DND-41 (cell line): ENCODE results near the gene CDYL2.

ENCODE experiments used
- ATAC-seq: fragments of 200-7000 bp; cut with Tn5 transposase; 3 replicates; pipeline ENCODE4 v1.9.1; 2021; ENCODE audit warnings: low read depth; ENCODE audit not compliant: insufficient read depth
- DNase-seq: peaks from one replicate; pipeline ENCODE4 v3.0.0-alpha.2; 2020
- H2AFZ ChIP-seq: 2 replicates; pipeline ENCODE4 v1.6.0; 2012; ENCODE audit warnings: low read depth, low read length
- H3K27ac ChIP-seq: 2 replicates; pipeline ENCODE4 v1.5.1; 2012; ENCODE audit warnings: low read length, inconsistent platforms
- H3K27me3 ChIP-seq: fragments of 200-600 bp; sonication (generic); 2 replicates; pipeline ENCODE4 v1.6.0; 2012; ENCODE audit warnings: low read length, mild to moderate bottlenecking, inconsistent platforms; ENCODE audit not compliant: insufficient read depth, poor library complexity
- H3K36me3 ChIP-seq: 2 replicates; pipeline ENCODE4 v1.5.1; 2012; ENCODE audit warnings: low read length, inconsistent platforms; ENCODE audit not compliant: insufficient read depth
- H3K4me1 ChIP-seq: 2 replicates; pipeline ENCODE4 v1.5.1; 2012; ENCODE audit warnings: mild to moderate bottlenecking, low read length; ENCODE audit not compliant: insufficient read depth
- H3K4me2 ChIP-seq: 2 replicates; pipeline ENCODE4 v1.6.0; 2012; ENCODE audit warnings: mild to moderate bottlenecking, moderate library complexity, low read length, inconsistent platforms; ENCODE audit not compliant: insufficient read depth
- H3K4me3 ChIP-seq, 2 experiments: fragments of 200-600 bp in 1 of 2; shearing (Covaris generic) in 1 of 2; 2 replicates each; pipeline ENCODE4 v1.5.1; 2012 to 2016; ENCODE audit warnings: inconsistent platforms in 2 of 2, low read length in 2 of 2, mild to moderate bottlenecking in 2 of 2, low read depth in 1 of 2, moderate library complexity in 1 of 2
- H3K79me2 ChIP-seq: 2 replicates; pipeline ENCODE4 v1.6.0; 2012; ENCODE audit warnings: low read length, inconsistent platforms; ENCODE audit not compliant: insufficient read depth
- H3K9ac ChIP-seq: 2 replicates; pipeline ENCODE4 v1.6.0; 2012; ENCODE audit warnings: low read depth, mild to moderate bottlenecking, inconsistent platforms, low read length, moderate library complexity
- H3K9me3 ChIP-seq: 2 replicates; pipeline ENCODE4 v1.5.1; 2012; ENCODE audit warnings: low read length, moderate library complexity, mild to moderate bottlenecking, inconsistent platforms; ENCODE audit not compliant: insufficient read depth, severe bottlenecking
- H4K20me1 ChIP-seq: 2 replicates; pipeline ENCODE4 v1.6.0; 2012; ENCODE audit warnings: low read length; ENCODE audit not compliant: insufficient read depth
- CTCF ChIP-seq: IDR thresholded peaks from 2 replicates; pipeline ENCODE4 v1.5.1; 2012; ENCODE audit warnings: borderline replicate concordance, low read length, moderate library complexity, mild to moderate bottlenecking; ENCODE audit not compliant: poor library complexity, severe bottlenecking; ENCODE audit errors: extremely low read depth
- EZH2 ChIP-seq: IDR thresholded peaks from 3 replicates; pipeline ENCODE4 v1.6.1; 2012; ENCODE audit warnings: borderline replicate concordance, low read depth, mild to moderate bottlenecking, moderate library complexity, low read length, inconsistent platforms; ENCODE audit not compliant: severe bottlenecking

CDYL2 gene

DNA sequence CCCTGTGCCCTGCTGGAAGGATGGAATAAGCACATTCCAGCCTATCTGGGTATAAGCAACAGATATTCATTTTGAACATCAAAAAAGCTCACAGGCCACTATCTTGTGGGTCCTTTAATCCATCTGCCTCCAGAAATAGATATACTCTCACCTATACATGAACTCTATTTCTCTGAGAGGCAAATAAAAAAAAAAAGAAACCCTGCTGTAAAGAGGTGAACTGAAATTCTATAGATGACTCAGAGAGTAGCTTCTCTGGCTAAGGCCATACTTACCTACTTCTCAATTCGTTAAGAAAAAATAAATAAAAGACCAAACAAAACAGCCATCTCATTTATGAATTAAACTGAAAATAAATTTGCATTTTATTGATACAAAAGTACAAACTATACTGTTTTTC lies 177.3 kb downstream of the CDYL2 start:
- Histone ChIP-seq H3K9ac (no peak overlapping the region), H4K20me1 (no peaks in the 10 kb centered on the region), H3K4me2 (no peak overlapping the region), H3K27ac (no peak overlapping the region), H3K27me3 (no peaks in the 10 kb centered on the region), H3K9me3 (no peaks in the 10 kb centered on the region), H2AFZ (no peak overlapping the region), H3K36me3 (no peaks in the 10 kb centered on the region), H3K79me2 (no peaks in the 10 kb centered on the region), H3K4me3 (no peak overlapping the region), H3K4me1 (no peaks in the 10 kb centered on the region)
- ATAC-seq: no peak
- TF ChIP-seq EZH2 (no peak), CTCF (no peak)
- no peak for DNase-seq

GRCh38 chr16:80623376-80623775 lies 181.0 kb downstream of the CDYL2 start:
- H2AFZ ChIP-seq: no peak overlapping the region
- no peaks in the 10 kb centered on the region for H3K4me1 ChIP-seq
- no peaks in the 10 kb centered on the region for H3K36me3 ChIP-seq
- H4K20me1 ChIP-seq: no peaks in the 10 kb centered on the region
- no peaks in the 10 kb centered on the region for H3K79me2 ChIP-seq
- H3K4me3 ChIP-seq: no peak overlapping the region
- H3K9ac ChIP-seq: no peak overlapping the region
- no peak for TF ChIP-seq EZH2
- no peak for TF ChIP-seq CTCF
- H3K27me3 ChIP-seq: no peaks in the 10 kb centered on the region
- H3K27ac ChIP-seq: no peak overlapping the region
- no peak for ATAC-seq
- no peak for DNase-seq
- H3K9me3 ChIP-seq: no peaks in the 10 kb centered on the region
- no peak overlapping the region for H3K4me2 ChIP-seq

- Histone ChIP-seq H3K9ac (no peak overlapping the region), H2AFZ (no peak overlapping the region), H3K4me1 (no peaks in the 10 kb centered on the region), H3K9me3 (no peaks in the 10 kb centered on the region), H3K4me2 (no peak overlapping the region), H3K27me3 (no peaks in the 10 kb centered on the region), H4K20me1 (no peaks in the 10 kb centered on the region), H3K4me3 (no peak overlapping the region), H3K36me3 (no peaks in the 10 kb centered on the region), H3K79me2 (no peaks in the 10 kb centered on the region), H3K27ac (no peak overlapping the region)
- DNase-seq: no peak
- no peak for ATAC-seq
- TF ChIP-seq EZH2 (no peak), CTCF (no peak)
Observed at GRCh38 chr16:80622007-80622406, 182.4 kb downstream of the CDYL2 start.
